DND-41 (cell line): ENCODE results near the gene CACTIN.

ENCODE experiments used
- CTCF ChIP-seq: IDR thresholded peaks from 2 replicates; pipeline ENCODE4 v1.5.1; 2012; ENCODE audit warnings: borderline replicate concordance, low read length, moderate library complexity, mild to moderate bottlenecking; ENCODE audit not compliant: poor library complexity, severe bottlenecking; ENCODE audit errors: extremely low read depth
- EZH2 ChIP-seq: IDR thresholded peaks from 3 replicates; pipeline ENCODE4 v1.6.1; 2012; ENCODE audit warnings: borderline replicate concordance, low read depth, mild to moderate bottlenecking, moderate library complexity, low read length, inconsistent platforms; ENCODE audit not compliant: severe bottlenecking

GRCh38 chr19:3660493-3661219, 34.1 kb upstream of the CACTIN start:
- TF ChIP-seq CTCF (no peak), EZH2 (no peak)
